ENCODE data around the gene CELSR1. TPM values are rescaled to one million over a fixed set of nuclear protein-coding genes. Genes with fewer than 3 reads are reported as not detected.

The CELSR1 gene
- total RNA-seq, 1 experiment from 2014 or later, result 30.7 TPM

DNA sequence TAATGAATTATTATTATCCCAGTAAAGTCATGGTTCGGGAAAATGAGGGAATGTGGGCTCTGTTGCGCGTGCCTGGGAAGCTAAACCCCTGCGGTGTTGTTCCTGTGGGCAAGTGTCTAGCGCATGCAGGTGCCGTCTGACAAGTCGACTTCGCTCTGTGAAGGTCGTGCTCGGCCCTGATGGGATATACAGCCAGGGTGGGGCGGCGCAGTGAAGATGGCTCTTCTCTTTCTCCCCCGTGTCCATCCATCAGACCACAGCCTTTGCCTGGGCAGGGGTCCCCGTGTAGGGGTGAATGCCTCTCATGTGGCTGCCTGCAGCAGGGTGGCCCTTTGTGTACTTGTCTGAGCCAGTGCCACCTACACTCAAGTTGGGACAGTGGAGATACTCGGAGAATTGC, 214.7 kb downstream of the CELSR1 start:
- Histone ChIP-seq H3K9me3 (ENCODE audit: control insufficient read depth, insufficient read depth, low read depth, low read length) (no peaks in the 10 kb centered on the region), H3K36me3 (ENCODE audit: control insufficient read depth, insufficient read depth, low read length) (peaks cover 5% of the 10 kb centered on the region), H3K27ac (ENCODE audit: low read length) (no peak overlapping the region), H3K4me3 (ENCODE audit: low read depth in 2 of 2, low read length in 2 of 2) (no peak overlapping the region), H3K27me3 (ENCODE audit: control insufficient read depth, insufficient read depth, low read length) (no peaks in the 10 kb centered on the region), H3K4me1 (ENCODE audit: control insufficient read depth, insufficient read depth, low read length) (no peaks in the 10 kb centered on the region)
- ATAC-seq (no peak), DNase-seq (ENCODE audit: low read depth, low spot score) (no peak)
- ChIA-PET POLR2A (no interaction called here), CTCF (no interaction called here)
- intact Hi-C loops (cut with micrococcal nuclease; ENCODE audit: unreplicated experiment), result no loop called here
- in situ Hi-C loops (cut with HindIII; ENCODE audit: low pct_unique_long_range_greater_than_20kb, low sequenced_read_pairs), result loop anchor here (25.0 kb wide), 1 partner anchor 310 kb away; no protein-coding TSS in a partner anchor
- TF ChIP-seq, protein P1, sequence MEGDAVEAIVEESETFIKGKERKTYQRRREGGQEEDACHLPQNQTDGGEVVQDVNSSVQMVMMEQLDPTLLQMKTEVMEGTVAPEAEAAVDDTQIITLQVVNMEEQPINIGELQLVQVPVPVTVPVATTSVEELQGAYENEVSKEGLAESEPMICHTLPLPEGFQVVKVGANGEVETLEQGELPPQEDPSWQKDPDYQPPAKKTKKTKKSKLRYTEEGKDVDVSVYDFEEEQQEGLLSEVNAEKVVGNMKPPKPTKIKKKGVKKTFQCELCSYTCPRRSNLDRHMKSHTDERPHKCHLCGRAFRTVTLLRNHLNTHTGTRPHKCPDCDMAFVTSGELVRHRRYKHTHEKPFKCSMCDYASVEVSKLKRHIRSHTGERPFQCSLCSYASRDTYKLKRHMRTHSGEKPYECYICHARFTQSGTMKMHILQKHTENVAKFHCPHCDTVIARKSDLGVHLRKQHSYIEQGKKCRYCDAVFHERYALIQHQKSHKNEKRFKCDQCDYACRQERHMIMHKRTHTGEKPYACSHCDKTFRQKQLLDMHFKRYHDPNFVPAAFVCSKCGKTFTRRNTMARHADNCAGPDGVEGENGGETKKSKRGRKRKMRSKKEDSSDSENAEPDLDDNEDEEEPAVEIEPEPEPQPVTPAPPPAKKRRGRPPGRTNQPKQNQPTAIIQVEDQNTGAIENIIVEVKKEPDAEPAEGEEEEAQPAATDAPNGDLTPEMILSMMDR (IDR thresholded peaks at IDR 0.05), result no peak
- TF ChIP-seq POLR2AphosphoS5 (IDR thresholded peaks at IDR 0.05; ENCODE audit: low read depth, low read length), result no peak
- TF ChIP-seq, protein P2, sequence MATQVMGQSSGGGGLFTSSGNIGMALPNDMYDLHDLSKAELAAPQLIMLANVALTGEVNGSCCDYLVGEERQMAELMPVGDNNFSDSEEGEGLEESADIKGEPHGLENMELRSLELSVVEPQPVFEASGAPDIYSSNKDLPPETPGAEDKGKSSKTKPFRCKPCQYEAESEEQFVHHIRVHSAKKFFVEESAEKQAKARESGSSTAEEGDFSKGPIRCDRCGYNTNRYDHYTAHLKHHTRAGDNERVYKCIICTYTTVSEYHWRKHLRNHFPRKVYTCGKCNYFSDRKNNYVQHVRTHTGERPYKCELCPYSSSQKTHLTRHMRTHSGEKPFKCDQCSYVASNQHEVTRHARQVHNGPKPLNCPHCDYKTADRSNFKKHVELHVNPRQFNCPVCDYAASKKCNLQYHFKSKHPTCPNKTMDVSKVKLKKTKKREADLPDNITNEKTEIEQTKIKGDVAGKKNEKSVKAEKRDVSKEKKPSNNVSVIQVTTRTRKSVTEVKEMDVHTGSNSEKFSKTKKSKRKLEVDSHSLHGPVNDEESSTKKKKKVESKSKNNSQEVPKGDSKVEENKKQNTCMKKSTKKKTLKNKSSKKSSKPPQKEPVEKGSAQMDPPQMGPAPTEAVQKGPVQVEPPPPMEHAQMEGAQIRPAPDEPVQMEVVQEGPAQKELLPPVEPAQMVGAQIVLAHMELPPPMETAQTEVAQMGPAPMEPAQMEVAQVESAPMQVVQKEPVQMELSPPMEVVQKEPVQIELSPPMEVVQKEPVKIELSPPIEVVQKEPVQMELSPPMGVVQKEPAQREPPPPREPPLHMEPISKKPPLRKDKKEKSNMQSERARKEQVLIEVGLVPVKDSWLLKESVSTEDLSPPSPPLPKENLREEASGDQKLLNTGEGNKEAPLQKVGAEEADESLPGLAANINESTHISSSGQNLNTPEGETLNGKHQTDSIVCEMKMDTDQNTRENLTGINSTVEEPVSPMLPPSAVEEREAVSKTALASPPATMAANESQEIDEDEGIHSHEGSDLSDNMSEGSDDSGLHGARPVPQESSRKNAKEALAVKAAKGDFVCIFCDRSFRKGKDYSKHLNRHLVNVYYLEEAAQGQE (IDR thresholded peaks at IDR 0.05; ENCODE audit: insufficient read depth in 1 of 2, low read depth in 2 of 2, low read length in 1 of 2), result no peak
- no TSS peak for BruUV-seq (replicated peaks)

DNA sequence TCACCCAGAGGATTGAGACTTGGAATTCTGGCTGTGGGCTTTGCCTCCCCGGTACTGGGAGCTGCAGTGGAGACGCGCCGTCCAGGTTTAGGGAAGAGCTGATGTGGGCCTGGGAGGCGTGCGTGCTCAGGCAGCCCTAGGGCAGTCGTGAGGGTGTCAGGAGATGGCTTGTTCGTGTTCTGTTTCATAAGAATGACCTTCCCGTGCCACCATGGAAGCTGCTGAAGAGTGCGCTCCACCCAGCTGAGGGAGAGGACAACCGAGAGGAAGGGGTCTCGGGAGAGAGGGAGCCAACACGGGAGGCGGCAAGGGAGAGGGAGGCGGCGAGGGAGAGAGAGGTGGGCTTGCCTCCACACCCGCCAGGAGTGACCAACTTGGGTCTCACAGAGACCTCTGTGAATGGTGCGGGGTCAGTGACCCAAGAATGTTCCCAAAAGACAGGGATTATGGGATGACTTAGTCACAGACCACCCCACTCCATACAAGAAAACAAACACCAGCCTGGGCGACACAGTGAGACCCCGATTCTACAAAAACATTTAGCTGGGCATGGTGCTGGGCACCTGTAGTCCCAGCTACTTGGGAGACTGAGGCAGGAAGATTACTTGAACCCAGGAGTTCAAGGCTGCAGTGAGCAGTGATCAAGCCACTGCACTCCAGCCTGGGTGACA, 216.6 kb downstream of the CELSR1 start:
- BruUV-seq (replicated peaks), result no TSS peak
- H3K27ac ChIP-seq (ENCODE audit: low read length), result no peak overlapping the region
- DNase-seq (ENCODE audit: low read depth, low spot score) (no peak), ATAC-seq (no peak)
- in situ Hi-C loops (cut with HindIII; ENCODE audit: low pct_unique_long_range_greater_than_20kb, low sequenced_read_pairs) (loop anchor here (25.0 kb wide), 1 partner anchor 309 kb away; no protein-coding TSS in a partner anchor), intact Hi-C loops (cut with micrococcal nuclease; ENCODE audit: unreplicated experiment) (no loop called here)
- H3K4me1 ChIP-seq (ENCODE audit: control insufficient read depth, insufficient read depth, low read length), result no peaks in the 10 kb centered on the region
- peaks cover 4% of the 10 kb centered on the region; the same call in 1 of the 2 replicates for H3K36me3 ChIP-seq (ENCODE audit: control insufficient read depth, insufficient read depth, low read length)
- H3K27me3 ChIP-seq (ENCODE audit: control insufficient read depth, insufficient read depth, low read length), result no peaks in the 10 kb centered on the region
- no peaks in the 10 kb centered on the region for H3K9me3 ChIP-seq (ENCODE audit: control insufficient read depth, insufficient read depth, low read depth, low read length)
- ChIA-PET POLR2A (no interaction called here), CTCF (no interaction called here)
- TF ChIP-seq, protein P1 (IDR thresholded peaks at IDR 0.05), result no peak
- TF ChIP-seq SIN3A (IDR thresholded peaks at IDR 0.05; ENCODE audit: borderline replicate concordance, insufficient read depth, low read depth, low read length) (no peak), POLR2AphosphoS5 (IDR thresholded peaks at IDR 0.05; ENCODE audit: low read depth, low read length) (no peak), TCF7L2 (IDR thresholded peaks at IDR 0.05; ENCODE audit: low read depth, low read length) (no peak)
- TF ChIP-seq, protein P2 (IDR thresholded peaks at IDR 0.05; ENCODE audit: insufficient read depth in 1 of 2, low read depth in 2 of 2, low read length in 1 of 2), result no peak
- H3K4me3 ChIP-seq (ENCODE audit: low read depth in 2 of 2, low read length in 2 of 2), result no peak overlapping the region
